GM18526 (cell line): ENCODE results near the gene TNFRSF1B.
A peak's percentile ranks its signal among the peaks of the same experiment; 100 is the strongest.

ENCODE experiments used
- POLR2A ChIP-seq: IDR thresholded peaks from 3 replicates; pipeline ENCODE4 v1.6.1; 2011; ENCODE audit not compliant: insufficient read length; ENCODE audit errors: extremely low read depth

Gene TNFRSF1B

GRCh38 chr1:12147201-12147701 lies 19.5 kb upstream of the TNFRSF1B start:
- no peak for TF ChIP-seq POLR2A

- TF ChIP-seq POLR2A = no peak
Observed at GRCh38 chr1:12148160-12148957, 18.4 kb upstream of the TNFRSF1B start.

- no peak for TF ChIP-seq POLR2A
Observed at GRCh38 chr1:12148958-12149790, 17.6 kb upstream of the TNFRSF1B start.

DNA sequence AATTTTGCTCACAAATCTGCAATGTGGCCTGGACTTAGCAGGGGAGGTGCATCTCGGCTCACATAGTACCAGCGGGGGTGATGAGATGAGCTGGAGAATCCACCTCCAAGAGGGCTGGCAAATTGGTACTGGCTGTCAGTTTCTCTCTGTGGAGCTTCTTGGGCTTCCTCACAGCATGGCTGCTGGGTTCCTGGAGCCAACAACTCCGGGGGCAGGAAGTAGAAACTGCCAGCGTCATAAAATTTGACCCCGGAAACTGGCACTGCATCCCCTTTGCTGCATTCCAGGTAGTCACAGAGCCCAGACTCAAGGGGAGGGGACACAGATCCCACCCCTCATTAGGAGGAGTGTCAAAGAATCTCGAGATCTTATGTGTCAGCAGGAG lies 17.0 kb upstream of the TNFRSF1B start:
- TF ChIP-seq POLR2A = no peak

DNA sequence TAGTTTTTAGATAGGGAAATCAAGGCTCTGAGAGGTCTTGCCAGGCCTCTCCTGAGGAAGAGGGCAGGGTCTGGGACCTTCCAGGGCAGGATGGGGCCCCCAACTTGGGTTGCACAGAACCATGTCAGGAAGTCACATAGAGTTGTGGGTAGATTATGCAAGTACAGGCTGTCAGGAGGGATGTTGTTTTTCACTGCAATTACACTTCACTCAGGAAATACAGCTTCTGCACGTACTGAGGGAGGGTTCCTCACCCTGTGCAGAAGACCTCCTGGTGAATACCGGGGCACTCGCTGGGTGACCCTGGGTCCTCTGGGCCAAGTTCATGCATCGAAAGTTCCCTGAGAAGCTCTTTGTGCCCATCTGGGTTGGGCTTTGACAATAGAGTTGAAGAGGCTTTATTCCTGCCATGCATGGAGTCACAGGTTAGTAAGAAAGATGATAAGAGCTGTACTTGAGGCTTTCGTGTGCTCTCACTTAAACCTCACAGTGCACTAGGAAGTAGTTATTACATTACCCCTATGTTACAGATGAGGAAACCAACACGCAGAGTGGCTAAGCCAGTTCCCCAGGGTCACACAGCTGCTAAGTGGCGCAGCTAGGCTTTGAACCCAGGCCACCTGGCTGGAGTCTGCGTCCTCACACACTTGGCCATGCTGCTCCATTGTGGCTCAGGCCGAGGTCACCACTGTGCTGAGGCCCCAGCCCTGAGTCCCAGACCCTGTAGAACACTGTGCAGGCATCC lies 16.2 kb upstream of the TNFRSF1B start:
- TF ChIP-seq POLR2A = no peak

DNA sequence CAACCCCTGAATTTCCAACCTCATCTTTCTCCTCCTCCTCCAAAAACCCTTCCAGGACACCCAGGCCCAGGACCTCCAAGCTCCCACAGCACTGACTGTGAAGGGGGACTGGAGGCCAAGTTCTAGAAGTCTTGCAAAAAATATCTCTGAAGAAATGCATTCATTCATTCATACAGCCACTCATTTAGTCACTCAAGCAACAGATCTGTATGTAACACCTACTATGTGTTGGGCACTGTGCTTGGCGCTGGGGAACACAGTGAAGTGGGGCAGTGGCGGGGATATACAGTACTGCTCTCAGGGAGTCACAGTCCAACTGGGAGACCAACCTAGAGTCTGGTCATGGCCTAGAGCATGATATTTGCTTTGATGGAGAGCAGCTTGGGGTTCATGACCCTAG lies 15.3 kb upstream of the TNFRSF1B start:
- no peak for TF ChIP-seq POLR2A

- TF ChIP-seq POLR2A = peak; percentile 50
Observed at GRCh38 chr1:12152113-12152891, 14.5 kb upstream of the TNFRSF1B start.

DNA sequence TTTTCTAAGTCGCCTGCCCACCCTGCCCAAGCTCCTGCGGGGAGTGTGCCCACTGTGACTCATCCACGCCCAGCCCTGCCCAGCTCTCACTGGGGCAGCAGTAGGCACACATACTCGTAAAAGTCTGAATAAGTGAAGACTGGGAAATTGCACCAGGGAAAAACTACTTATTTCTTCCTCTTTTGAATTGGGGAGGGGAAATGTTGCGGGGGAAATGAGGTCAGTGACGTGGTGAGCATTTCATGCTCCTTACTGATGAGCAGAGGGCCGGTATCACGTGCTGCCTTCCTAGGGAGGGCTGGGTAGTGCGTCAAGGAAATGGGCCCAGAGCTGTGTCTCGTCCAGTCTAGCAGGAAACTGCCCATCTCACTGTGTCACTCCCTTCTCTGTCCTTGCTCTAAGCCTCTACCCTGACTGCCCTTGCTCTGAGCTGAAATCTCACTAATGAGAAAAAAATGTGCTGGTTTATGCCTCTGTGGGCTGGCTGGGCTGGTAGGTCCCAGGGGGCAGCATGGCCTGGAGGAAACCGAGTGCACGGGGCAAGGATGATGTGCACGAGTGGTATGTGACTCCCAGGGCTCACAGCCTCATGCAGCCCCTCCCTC lies 13.5 kb upstream of the TNFRSF1B start:
- TF ChIP-seq POLR2A = peak; percentile 28

DNA sequence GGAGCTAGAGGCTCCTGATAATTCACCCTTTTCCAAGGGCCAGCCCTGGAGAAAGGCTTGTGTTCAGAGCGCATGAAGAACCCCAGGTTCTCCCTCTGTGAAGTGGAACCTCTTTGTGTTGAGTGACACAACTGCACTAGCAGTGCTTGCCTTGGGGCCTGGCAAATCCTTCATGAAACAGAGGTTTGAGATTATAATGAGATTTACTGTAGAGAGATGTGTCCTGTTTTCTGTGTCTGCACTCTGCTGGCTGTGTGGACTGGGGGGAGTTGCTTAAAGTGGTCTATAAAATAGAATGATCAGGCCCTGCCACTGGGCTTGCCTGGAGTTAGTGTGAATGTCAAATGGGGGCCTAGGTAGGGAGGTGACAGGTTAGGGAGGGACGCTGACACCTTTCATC lies 11.5 kb upstream of the TNFRSF1B start:
- no peak for TF ChIP-seq POLR2A

DNA sequence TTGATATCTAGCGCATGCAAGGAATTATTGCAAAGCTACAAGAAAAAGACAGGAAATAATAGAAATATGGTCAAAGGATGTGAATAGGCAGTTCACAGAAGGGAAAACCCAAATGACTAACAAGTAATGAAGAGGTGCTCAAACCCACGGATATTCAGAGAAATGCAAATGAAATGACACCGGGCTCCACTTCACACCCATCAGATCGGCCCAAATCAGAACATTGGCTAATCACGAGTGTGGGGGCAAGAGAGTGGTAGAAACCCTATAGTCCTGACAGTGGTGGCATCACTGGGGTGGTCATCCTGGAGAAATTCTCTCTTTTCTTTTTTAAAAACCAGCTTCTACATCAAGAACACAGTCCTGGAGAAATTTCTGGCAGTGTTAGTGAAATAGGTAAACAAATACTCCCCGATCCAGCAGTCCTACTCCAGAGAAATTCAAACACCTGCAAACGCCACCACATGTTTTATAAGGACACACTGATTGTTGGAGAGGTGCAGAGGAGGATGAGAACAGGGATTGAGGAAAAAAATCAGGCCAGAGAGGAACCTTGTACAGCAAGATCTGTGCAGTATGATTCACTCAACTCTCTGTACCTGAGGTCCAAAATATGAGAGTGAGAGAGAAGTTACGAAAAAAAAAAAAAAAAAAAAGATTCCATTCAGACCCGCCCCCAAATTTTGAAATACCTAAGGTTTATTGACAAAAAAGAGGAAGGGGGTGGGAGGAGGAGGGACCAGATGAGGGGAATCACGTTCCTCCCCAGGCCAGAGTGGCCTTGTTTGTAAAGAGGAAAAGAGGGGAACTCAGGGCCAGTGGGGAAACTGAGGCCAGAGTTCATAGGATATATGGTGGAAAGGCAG lies 9.2 kb upstream of the TNFRSF1B start:
- TF ChIP-seq POLR2A = no peak

- TF ChIP-seq POLR2A = no peak
Observed at GRCh38 chr1:12158357-12159092, 8.3 kb upstream of the TNFRSF1B start.

DNA sequence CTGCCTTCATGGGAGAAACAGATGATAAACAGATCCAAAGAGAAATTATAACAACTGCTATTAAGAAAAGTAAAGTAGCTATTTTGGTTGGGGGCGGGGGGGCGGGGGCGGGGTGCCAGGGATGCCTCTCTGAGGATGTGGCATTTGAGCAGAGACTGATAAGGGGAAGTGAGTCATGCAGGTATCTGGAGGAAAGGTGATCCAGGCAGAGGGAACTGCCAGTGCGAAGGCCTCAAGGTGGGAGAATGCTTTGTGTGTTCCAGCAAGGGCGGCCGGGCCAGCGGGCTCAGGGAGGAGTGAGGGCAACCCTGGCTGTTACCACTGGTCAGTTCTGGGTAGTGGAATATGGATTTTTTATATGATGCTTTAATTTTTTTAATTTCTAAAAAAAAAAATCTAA lies 7.0 kb upstream of the TNFRSF1B start:
- TF ChIP-seq POLR2A = no peak

GRCh38 chr1:12161324-12161661 lies 5.5 kb upstream of the TNFRSF1B start:
- no peak for TF ChIP-seq POLR2A
